GM23248 (cell line): ENCODE measurements around the gene MRPL58. TPM values are rescaled to one million over a fixed set of nuclear protein-coding genes. Genes with fewer than 3 reads are reported as not detected.

ENCODE experiments used
- DNase-seq: peaks from one replicate; pipeline ENCODE4 v3.0.0-alpha.2; 2015
- H2AFZ ChIP-seq: fragments of 200-600 bp; sonication (generic); 2 replicates; pipeline ENCODE4 v1.6.1; 2016; ENCODE audit warnings: antibody characterized with exemption
- H3F3A ChIP-seq: fragments of 200-600 bp; sonication (generic); 2 replicates; pipeline ENCODE4 v1.6.1; 2016; ENCODE audit warnings: mild to moderate bottlenecking, antibody characterized with exemption, mixed run types; ENCODE audit not compliant: insufficient read depth
- H3K27ac ChIP-seq: fragments of 200-600 bp; sonication (generic); 2 replicates; pipeline ENCODE4 v1.5.1; 2016; ENCODE audit warnings: mild to moderate bottlenecking
- H3K27me3 ChIP-seq: fragments of 200-600 bp; sonication (generic); replicated peaks from 2 replicates; pipeline ENCODE4 v1.6.1; 2016; ENCODE audit warnings: mild to moderate bottlenecking; ENCODE audit not compliant: insufficient read depth
- H3K36me3 ChIP-seq: fragments of 200-600 bp; sonication (generic); 2 replicates; pipeline ENCODE4 v1.6.1; 2016; ENCODE audit warnings: low read depth, mild to moderate bottlenecking
- H3K4me1 ChIP-seq: fragments of 200-600 bp; sonication (generic); 2 replicates; pipeline ENCODE4 v1.6.1; 2016; ENCODE audit warnings: mild to moderate bottlenecking; ENCODE audit not compliant: insufficient read depth
- H3K4me2 ChIP-seq: fragments of 200-600 bp; sonication (generic); one replicate; pipeline ENCODE4 v1.6.1; 2016; ENCODE audit warnings: mild to moderate bottlenecking; ENCODE audit not compliant: unreplicated experiment
- H3K4me3 ChIP-seq: fragments of 200-600 bp; sonication (generic); 2 replicates; pipeline ENCODE4 v1.5.1; 2016; ENCODE audit warnings: mild to moderate bottlenecking
- H3K79me2 ChIP-seq: fragments of 200-600 bp; sonication (generic); 2 replicates; pipeline ENCODE4 v1.6.1; 2016; ENCODE audit warnings: mild to moderate bottlenecking; ENCODE audit not compliant: insufficient read depth
- H3K9ac ChIP-seq: fragments of 200-600 bp; sonication (generic); 2 replicates; pipeline ENCODE4 v1.6.1; 2016; ENCODE audit warnings: mild to moderate bottlenecking
- H3K9me2 ChIP-seq: fragments of 200-600 bp; sonication (generic); 2 replicates; pipeline ENCODE4 v1.6.1; 2016; ENCODE audit warnings: mixed run types, mild to moderate bottlenecking, moderate library complexity; ENCODE audit not compliant: insufficient read depth
- H3K9me3 ChIP-seq: fragments of 200-600 bp; sonication (generic); one replicate; pipeline ENCODE4 v1.6.1; 2017; ENCODE audit warnings: low read depth
- H4K20me1 ChIP-seq: fragments of 200-600 bp; sonication (generic); 2 replicates; pipeline ENCODE4 v1.6.0; 2016; ENCODE audit not compliant: insufficient read depth
- EZH2 ChIP-seq: fragments of 200-600 bp; sonication (generic); IDR thresholded peaks from 2 replicates; pipeline ENCODE4 v1.6.1; 2018; ENCODE audit warnings: antibody characterized with exemption, mild to moderate bottlenecking; ENCODE audit not compliant: insufficient read depth, poor library complexity, severe bottlenecking
- EZH2phosphoT487 ChIP-seq: fragments of 200-600 bp; sonication (generic); IDR thresholded peaks from 2 replicates; pipeline ENCODE4 v1.6.1; 2018; ENCODE audit warnings: antibody characterized with exemption, moderate library complexity, mild to moderate bottlenecking, low read depth; ENCODE audit not compliant: insufficient read depth
- WGBS, 2 experiments: methylation state at CpG; one replicate each; pipeline ENCODE4 v1.1.6; 2015 to 2017; ENCODE audit warnings: low lambda C conversion rate in 2 of 2, low coverage in 1 of 2; ENCODE audit errors: missing lambda C conversion rate in 2 of 2; 5-methylcytosine and 5-hydroxymethylcytosine counted together
- in situ Hi-C: fragments of 300-500 bp; cut with MboI; formaldehyde crosslinking; loops from 2 replicates; pipeline ENCODE4 v1.15.0; 2020
- polyA plus RNA-seq: library from polyadenylated mRNA; unstranded; fragments of >200 nt; fragmentation: Nextera tagmentation; extraction: Ambion mirVana; gene quantifications from 2 replicates; pipeline ENCODE4 v1.2.1, GENCODE V29; 2016
- total RNA-seq: library from RNA; depleted of rRNA; stranded (reverse); fragments of >200 nt; shearing (Covaris generic); gene quantifications from 2 replicates; pipeline ENCODE4 v1.2.3, GENCODE V29; 2014

The MRPL58 gene
- total and polyA plus RNA-seq, 2 experiments from 2014 or later: 35.6 to 41.5 TPM

DNA sequence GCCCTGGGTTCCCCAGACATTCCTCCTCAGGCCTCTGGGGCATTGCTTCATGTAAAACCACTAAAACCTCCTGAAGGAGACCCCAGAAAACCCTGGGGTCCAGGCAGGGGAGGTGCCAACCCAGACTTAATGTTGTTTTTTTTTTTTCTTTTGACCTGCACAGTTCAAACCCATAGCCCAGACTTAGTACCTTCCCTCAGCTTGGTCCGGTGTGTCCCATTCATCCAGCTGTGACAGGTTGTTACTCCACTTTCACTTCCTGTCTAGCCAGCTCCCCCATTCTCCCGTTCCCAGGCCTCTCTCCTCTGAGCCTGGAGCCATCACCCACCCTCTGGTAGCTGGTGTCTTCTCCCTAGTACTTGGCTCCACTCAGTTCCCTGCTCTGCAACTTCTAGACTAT is 20.2 kb upstream of the MRPL58 start:
- in situ Hi-C loops: no loop called here
- TF ChIP-seq EZH2 (no peak), EZH2phosphoT487 (no peak)
- no peak overlapping the region for H3K4me3 ChIP-seq
- peaks cover 79% of the 10 kb centered on the region for H3K79me2 ChIP-seq
- no peaks in the 10 kb centered on the region for H3K9me2 ChIP-seq
- H3K4me2 ChIP-seq: no peak overlapping the region
- 90 to 93% methylated on average over 2 of the region's 2 CpGs for WGBS, 2 experiments
- H2AFZ ChIP-seq: no peak overlapping the region
- no peaks in the 10 kb centered on the region for H3K36me3 ChIP-seq
- H3K27ac ChIP-seq: no peak overlapping the region
- no peak for DNase-seq
- no peaks in the 10 kb centered on the region for H4K20me1 ChIP-seq
- H3K9me3 ChIP-seq: no peaks in the 10 kb centered on the region
- H3F3A ChIP-seq: peaks cover 38% of the 10 kb centered on the region
- no peaks in the 10 kb centered on the region for H3K27me3 ChIP-seq
- no peak overlapping the region for H3K9ac ChIP-seq
- peaks cover 44% of the 10 kb centered on the region for H3K4me1 ChIP-seq

DNA sequence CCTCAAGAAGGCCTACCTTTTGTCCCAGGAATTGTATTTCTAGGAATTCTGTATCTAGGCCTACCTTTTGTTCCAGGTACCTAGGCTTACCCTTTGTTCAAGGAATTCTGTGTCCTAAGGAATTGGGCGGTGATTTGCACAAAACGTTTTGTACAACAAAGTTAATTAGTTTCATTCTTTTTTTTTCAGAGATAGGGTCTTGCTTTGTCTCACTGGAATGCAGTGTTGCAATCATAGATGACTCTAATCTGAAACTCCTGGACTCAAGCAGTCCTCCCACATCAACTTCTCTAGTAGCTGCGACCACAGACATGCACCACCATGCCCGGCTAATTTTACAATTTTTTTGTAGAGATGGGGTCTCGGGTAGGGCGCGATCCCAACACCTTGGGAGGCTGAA is 18.0 kb upstream of the MRPL58 start:
- Histone ChIP-seq H2AFZ (no peak overlapping the region), H3K9me3 (no peaks in the 10 kb centered on the region), H3K4me1 (peaks cover 38% of the 10 kb centered on the region), H4K20me1 (peaks cover 3% of the 10 kb centered on the region; the same call in 1 of the 2 replicates), H3F3A (peaks cover 37% of the 10 kb centered on the region), H3K4me2 (no peak overlapping the region), H3K9me2 (no peaks in the 10 kb centered on the region), H3K79me2 (peaks cover 89% of the 10 kb centered on the region), H3K4me3 (no peak overlapping the region), H3K36me3 (no peaks in the 10 kb centered on the region), H3K27ac (peak overlapping the region; percentile 65), H3K9ac (peak overlapping the region; percentile 22; the same call in 1 of the 2 replicates), H3K27me3 (no peaks in the 10 kb centered on the region)
- peak; percentile 73 for DNase-seq
- in situ Hi-C loops: no loop called here
- 42 to 47% methylated on average over 7 of the region's 7 CpGs for WGBS, 2 experiments
- no peak for TF ChIP-seq EZH2
- TF ChIP-seq EZH2phosphoT487: no peak

DNA sequence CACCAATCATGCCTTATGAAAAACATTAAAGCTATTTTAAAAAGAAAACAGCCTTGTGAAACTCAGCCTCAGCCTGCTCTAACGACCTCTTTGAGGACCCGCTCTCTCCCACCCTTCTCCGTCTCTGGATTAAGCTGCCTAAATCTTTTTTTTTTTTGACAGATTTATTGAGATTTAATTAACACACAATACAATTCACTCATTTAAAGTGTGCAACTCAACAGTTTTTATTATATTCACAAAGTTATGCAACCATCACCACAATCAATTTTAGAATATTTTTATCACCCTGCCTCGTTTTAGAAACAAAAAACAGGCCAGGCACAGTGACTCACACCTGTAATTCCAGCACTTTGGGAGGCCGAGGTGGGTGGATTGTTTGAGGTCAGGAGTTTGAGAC is 16.6 kb upstream of the MRPL58 start:
- Histone ChIP-seq H4K20me1 (peaks cover 3% of the 10 kb centered on the region; the same call in 1 of the 2 replicates), H3K79me2 (peaks cover 81% of the 10 kb centered on the region), H3F3A (peaks cover 37% of the 10 kb centered on the region), H2AFZ (no peak overlapping the region), H3K27ac (peak overlapping the region; percentile 65; the same call in 1 of the 2 replicates), H3K27me3 (no peaks in the 10 kb centered on the region), H3K4me3 (no peak overlapping the region), H3K9me2 (no peaks in the 10 kb centered on the region), H3K4me2 (no peak overlapping the region), H3K9ac (no peak overlapping the region), H3K4me1 (peaks cover 32% of the 10 kb centered on the region), H3K9me3 (no peaks in the 10 kb centered on the region), H3K36me3 (0 out of 2 replicates have a peak, but pooled peaks cover 3% of the 10 kb centered on the region)
- in situ Hi-C loops: no loop called here
- TF ChIP-seq EZH2 (no peak), EZH2phosphoT487 (no peak)
- peak; percentile 24 for DNase-seq
- WGBS, 2 experiments: 60 to 66% methylated on average over 5 of the region's 5 CpGs

DNA sequence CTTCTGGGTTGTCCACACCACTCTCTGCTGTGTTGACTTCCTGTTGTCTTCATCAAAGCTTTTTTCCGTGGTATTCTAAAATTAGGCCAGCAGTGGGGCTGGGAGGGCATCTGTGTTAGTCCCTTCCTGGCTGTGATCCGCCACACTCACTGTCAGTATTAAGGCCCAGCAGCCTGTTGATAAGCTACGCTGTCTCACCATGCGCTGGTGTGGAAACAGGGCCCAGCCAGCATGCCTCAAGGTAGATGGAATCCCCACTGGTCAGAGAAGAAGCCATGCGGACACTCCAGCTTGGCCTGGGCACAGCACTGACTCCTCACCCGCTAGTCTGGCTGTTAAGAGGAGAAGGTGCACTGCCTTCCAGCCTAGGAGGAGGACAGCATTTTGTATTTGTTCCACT is 13.7 kb upstream of the MRPL58 start:
- peaks cover 52% of the 10 kb centered on the region for H3K79me2 ChIP-seq
- peaks cover 23% of the 10 kb centered on the region for H3F3A ChIP-seq
- in situ Hi-C loops: no loop called here
- H3K9me3 ChIP-seq: no peaks in the 10 kb centered on the region
- no peak for DNase-seq
- 88 to 96% methylated on average over 6 of the region's 6 CpGs for WGBS, 2 experiments
- TF ChIP-seq EZH2phosphoT487 (no peak), EZH2 (no peak)
- no peak overlapping the region for H3K9ac ChIP-seq
- H4K20me1 ChIP-seq: peaks cover 3% of the 10 kb centered on the region; the same call in 1 of the 2 replicates
- H3K9me2 ChIP-seq: no peaks in the 10 kb centered on the region
- no peak overlapping the region for H2AFZ ChIP-seq
- H3K4me3 ChIP-seq: no peak overlapping the region
- H3K27ac ChIP-seq: no peak overlapping the region
- H3K36me3 ChIP-seq: peaks cover 3% of the 10 kb centered on the region; the same call in 1 of the 2 replicates
- peaks cover 24% of the 10 kb centered on the region for H3K4me1 ChIP-seq
- no peak overlapping the region for H3K4me2 ChIP-seq
- H3K27me3 ChIP-seq: no peaks in the 10 kb centered on the region
